HG02840 (cell line): ENCODE data around the gene SLC20A1.
A peak's percentile ranks its signal among the peaks of the same experiment; 100 is the strongest.

ENCODE experiments used
- ATAC-seq: cut with Tn5 transposase; IDR thresholded peaks from one replicate; pipeline ENCODE4 v1.9.1; 2021; ENCODE audit warnings: mild to moderate bottlenecking, moderate library complexity, moderate number of reproducible peaks; ENCODE audit not compliant: unreplicated experiment, low FRiP score

Gene SLC20A1

DNA sequence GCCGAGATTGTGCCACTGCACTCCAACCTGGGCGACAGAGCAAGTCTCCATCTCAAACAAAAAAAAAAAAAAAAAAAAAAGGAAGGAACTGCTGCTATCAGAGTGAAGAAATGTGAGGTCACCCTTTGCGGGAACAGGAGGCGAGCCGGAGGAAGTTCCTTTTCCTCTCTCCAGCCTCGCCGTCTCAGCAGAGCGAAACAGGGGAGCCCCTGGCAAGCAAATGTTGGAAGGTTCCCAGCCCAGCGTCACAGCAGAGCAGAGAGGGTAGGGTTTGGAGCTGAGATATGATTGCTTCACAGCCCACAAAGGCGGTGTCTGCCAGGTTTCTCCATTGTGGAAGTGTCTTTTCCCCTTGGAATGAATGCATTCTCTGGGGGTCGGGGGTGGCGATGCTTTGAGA is 28.5 kb downstream of the SLC20A1 start:
- ATAC-seq, result no peak

DNA sequence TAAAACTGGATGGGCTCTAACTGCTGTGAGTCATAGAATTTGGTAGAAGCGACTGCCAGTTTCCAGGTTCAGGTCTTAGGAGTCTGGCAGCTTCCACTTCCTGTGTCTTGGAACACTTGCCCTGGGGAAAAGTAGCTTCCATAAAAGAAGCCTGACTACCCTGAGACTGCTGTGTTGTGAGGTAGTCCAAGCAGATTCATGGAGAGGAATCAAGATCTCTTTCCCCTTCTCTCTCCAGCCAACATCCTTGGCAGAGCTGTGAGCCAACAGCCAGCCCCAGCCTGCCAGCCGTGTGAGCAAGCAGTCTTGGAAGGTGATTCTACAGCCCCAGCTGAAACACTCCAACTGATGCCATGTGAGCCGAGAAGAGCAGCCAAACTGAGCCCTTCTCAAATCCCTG is 33.7 kb downstream of the SLC20A1 start:
- ATAC-seq, result no peak

DNA sequence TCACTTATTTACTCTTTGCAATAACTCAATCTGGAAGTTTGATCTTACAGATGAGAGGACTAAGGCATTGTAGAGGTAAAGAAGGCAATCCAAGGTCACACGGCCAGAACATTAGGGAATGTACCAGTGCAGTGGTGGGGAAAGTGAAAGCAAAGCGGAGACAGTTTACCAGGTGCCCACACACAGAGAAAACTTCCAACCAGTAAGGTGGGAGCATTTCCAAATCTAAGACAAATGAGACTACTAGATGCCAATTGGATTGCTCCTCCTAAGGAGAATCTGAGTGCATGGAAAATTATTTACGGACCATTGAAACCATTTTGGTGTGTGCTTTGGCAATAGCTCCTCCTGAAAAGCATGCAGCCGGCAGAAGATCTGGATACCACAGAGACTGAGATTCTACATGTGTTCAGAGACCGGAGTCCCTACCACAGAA is 34.9 kb downstream of the SLC20A1 start:
- ATAC-seq, result no peak

DNA sequence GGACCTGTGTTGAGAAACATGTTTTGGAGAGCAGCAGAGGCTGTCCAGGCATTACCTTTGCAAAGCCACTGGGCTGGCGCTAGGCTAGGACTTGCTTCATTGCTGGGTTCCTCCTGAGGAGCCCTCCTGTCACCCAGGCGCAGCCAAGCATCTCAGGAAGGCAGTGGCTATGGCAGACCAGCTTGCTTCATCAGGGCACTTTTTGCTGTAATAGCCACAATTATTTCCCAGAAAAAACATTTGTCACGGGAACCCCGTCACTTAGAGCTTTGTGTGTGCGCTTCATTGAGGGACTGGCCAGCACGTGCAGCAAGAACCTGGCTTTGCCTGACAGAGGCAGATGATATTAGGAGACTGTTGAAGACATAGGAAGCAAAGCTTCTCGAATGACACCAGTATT is 36.4 kb downstream of the SLC20A1 start:
- ATAC-seq, result no peak

DNA sequence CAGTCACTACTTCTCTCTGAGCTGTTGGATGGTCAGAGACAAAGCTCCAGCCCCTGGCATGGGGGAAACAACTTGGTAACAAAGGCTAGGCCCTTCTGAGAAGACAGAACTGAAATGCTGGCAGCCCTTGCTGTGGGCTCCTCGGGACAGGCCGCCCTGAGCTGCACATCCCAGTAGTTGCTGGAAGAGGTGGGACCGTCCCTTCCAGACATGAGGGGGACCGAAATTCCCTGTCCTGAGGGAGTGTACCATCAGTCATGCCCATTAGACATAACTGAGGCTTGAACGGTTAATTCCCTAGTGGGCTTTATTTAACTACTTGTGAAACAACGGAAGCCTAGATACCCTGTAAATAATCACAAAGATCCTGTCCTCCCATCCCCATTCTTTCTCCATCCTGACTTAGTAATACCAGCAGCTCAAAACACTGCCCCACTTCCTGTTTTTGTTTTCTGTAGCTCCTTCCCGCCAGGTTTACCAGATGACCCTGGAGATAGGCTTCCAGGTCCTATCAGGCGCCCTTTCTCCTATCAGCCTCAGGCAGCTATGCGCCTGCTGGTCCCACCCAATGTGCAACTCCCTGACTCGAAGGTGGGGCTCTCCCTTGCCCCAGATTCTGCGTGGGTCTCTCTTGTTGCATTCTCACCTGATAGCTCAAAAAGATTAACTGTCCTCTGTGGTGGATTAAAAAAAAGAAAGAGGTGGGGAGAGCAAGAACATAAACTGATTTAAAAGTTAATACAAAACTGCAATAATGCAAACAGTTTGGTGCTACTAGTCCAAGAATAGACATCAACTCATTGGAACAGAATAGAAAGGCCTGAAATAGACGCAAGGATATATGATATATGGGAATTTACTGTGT is 38.0 kb downstream of the SLC20A1 start:
- ATAC-seq, result no peak

DNA sequence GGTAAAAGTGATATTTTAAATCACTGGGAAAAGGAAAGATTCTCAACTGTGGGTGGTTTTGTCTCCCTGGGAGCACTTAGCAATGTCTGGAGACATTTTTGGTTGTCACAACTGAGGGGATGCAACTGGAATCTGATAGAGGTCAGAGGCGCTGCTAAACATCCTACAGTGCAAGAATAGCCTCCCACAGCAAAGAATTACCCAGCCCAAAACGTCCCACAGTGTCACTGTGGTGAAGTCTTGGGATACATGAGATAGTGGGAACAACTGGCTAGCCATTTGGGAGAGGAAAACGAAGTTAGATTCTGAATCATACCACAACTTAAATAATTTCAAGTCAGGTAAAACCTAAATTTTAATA is 38.7 kb downstream of the SLC20A1 start:
- ATAC-seq, result no peak

DNA sequence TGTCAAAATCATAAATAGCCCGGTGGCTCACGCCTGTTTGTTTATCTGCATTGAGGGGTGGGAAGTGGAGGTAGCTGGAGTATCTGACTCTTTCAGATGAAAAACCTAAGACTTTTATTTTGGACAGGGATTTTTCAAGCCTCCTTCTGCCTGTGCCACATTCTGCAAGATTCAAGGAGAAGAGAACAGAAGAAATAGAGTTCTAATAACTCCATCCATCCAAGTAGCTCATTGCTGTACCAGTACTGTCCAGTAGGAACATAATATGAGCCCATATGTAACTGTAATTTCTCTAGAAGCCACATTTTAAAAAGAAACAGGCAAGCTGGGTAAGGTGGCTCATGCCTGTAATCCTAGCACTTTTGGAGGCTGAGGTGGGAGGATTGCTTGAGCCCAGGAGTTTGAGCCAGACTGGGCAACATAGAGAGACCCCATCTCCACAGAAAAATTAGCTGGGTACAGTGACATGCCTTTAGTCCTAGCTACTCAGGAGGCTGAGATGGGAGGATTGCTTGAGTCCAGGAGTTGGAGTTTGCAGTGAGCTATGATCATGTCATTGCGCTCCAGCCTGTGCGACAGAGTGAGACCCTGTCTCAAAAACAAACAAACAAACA is 39.6 kb downstream of the SLC20A1 start:
- ATAC-seq, result no peak

DNA sequence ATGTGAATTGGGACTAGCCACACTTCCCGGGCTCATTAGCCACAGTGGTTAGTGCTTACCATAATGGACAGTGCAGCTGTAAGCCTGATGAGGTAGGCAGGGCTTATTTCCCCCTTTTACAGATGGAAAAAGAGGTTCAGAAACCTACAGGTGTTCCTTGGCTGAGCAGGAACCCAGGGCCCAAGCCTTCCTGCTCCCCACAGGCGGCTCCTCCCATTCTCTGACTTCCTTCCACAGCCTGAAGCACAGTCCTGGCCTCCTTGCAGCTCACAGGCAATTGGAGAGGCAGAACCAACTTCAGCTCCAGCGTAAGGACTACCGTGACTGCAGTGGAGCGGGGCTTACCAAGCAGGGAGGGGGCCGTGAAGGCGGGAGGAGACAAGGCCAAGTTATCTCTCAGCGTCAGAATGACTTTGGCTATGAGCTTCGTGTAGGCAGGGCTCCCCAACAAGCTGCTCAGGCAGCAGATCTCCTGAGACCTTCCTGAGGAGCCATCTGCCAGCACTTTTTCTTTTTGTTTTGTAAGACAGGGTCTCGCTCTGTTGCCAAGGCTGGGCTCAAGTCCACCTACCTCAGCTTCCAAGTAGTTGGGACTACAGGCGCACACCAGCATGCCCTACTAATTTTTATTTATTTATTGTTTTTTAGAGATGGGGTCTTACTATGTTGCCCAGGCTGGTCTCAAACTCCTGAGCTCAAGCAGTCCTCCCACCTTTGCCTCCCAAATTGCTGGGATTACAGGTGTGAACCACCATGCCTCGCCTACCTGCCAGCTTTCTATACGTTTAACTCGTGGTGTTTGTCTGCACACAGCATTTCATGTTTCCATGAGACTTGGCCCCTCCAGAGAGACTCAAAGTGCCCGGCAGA is 40.8 kb downstream of the SLC20A1 start:
- no peak for ATAC-seq

DNA sequence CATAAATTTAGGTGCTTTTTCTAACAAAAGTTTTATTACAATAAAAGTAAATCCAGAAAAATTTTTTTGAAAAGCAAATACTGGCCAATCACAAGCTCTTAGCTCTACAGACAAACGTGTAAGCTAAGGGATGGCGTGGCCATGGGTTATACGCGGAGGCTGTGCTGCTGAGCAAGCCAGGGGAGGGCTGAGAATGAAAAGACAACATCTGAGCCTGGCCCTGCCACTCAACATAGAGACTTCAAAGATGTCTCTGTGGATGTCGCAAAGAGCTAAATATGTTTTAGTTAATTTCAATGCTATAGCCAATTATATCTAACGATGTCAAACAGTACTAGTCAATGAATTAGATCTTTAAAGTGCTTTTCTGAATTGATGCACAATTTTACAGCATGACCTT is 41.8 kb downstream of the SLC20A1 start:
- no peak for ATAC-seq

DNA sequence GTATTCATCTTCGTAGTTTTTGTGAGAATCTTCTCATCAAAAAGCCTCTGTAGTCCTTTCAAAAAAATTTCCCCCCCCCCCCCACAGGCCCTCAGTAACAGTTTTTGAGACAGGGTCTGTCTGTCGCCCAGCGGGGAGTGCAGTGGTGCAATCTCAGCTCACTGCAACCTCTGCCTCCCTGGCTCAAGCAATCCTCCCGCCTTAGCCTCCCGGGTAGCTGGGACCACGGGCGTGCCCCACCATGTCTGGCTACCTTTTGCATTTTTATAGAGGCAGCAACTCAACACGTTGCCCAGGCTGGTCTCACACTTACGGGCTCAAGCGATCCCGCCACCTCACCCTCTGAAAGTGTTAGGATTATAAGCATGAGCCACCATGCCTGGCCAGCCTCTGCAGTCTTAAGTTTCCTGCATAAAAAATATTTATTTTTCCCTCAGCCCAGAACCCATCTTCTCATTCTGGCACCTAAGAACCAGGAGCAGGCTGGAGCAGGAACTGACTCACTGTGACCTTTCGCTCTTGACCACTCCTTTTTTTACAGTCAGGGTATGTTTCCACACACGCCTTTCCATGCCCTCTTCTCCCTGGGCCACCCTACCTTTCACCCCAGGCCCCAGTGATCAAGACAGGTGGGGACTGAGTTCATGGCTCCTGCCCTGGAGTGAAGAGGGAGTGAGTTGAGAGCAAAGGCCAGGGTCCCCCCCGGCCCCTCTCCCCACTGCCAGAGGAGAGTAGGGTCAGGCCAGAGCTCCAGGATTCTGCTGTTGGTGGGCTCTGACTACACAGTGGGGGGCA is 42.5 kb downstream of the SLC20A1 start:
- no peak for ATAC-seq

DNA sequence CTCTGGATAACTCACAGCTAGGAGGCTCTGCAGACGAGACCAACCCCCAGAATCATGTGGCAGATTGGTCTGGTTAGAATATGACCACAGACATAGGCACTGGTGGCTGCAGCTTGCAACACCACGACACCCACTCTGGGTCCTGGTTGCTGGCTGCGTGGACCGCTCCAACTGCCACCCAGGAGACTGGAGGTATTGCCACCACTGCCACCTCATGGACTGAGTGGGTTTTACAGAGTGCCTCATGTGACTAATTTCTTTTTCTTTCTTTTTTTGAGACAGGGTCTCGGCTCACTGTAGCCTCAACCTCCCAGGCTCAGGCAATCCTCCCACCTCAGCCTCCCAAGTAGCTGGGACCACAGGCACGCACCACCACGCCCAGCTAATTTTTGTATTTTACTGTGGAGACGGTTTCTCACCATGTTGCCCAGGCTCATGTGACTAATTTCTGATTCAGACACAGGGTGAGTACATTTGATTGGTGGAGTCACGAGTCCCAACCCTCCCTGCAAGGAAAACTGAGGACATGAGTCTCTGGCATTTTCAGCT is 45.2 kb downstream of the SLC20A1 start:
- no peak for ATAC-seq

DNA sequence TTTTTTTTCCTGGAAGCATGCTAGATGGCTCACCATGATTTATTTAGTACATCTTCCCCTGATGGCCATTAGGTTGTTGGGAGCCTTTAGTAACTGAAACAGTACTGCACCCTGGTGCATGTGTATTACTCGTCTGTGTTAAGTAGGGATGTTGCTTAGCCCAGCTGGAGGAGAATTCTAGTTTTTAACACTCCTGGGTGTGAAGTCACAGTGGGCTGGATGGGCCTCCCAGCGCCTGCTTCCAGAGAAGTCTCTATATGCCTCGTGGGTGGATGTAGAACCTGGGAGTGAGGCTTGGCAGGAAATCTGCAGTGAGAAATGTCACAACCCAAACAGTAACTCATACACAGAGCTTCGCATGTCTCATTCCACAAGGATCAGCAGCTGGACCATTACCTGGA is 46.1 kb downstream of the SLC20A1 start:
- ATAC-seq, result no peak

DNA sequence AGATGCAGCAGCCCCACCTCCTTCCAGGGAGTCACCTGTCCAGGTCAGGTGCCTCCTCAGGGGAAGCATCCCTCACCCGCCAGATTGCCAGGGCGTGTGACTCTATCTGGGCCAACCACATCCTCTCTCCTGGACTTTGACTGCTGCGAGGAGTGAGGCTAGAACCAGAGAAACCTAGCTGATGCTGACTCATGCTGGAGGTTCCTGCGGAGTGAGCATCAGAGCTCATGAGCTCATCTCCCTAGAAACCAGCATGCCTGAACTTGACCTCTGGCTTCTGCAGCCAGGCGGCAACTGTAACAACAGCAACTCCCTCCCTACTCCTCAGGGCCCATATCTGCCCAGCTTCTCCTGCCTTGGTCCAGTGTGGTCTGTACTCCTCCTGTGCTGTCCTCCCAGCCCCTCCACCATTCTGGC is 46.8 kb downstream of the SLC20A1 start:
- ATAC-seq, result peak; percentile 80

DNA sequence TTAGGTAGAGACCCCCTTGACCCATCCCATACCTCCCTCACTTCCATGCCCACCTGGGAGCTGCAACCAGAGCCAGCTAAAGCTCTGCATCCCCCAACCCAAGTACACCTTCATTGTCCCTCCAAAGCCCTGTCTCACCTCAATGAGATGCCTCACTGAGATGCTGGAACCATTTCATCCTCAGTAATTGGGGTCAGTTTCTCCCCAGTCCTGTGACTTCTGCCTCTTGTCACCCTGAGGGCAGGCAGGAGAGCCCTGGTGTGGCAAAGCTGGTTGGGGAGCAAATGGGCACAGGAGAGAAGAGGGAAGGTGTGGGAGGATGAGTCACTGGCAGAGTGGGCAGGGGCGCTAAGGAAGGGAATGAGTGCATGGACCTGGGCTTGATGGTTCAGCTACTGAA is 47.2 kb downstream of the SLC20A1 start:
- no peak for ATAC-seq

DNA sequence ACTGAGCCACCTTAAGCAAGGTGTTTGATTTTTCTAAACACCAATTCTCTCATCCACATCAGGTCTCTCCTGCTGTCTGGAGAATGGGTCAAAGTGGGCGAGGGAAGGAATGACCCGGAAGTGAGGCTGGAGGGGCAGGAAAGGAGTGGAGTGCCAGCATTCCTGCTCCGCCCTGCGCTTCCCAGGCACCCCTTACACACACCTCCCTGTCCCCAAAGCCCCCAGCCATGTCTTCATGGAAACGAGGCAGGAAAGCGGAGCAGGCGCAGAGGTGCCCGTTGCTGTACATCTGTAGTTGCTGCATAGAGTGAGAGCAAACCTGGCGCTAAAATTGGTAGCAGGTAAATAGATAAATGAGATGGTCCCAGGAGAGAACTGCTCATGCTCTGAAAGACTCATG is 47.9 kb downstream of the SLC20A1 start:
- ATAC-seq, result no peak

DNA sequence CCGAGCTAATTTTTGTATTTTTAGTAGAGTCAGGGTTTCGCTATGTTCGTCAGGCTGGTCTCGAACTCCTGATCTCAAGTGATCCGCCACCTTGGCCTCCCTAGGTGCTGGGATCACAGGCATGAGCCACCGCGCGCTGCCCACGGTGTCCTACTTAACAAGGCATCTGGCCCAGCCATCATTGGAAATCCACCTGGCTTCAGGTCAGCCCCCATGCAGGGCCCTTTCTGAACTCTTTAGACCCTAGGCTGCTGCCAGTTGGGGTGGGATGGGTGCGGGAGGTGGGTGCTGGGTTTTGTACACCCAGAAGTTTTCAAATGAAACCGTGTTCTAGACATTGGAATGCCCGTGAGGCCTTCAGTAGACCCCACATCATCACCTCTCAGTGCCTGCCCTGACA is 48.4 kb downstream of the SLC20A1 start:
- no peak for ATAC-seq

DNA sequence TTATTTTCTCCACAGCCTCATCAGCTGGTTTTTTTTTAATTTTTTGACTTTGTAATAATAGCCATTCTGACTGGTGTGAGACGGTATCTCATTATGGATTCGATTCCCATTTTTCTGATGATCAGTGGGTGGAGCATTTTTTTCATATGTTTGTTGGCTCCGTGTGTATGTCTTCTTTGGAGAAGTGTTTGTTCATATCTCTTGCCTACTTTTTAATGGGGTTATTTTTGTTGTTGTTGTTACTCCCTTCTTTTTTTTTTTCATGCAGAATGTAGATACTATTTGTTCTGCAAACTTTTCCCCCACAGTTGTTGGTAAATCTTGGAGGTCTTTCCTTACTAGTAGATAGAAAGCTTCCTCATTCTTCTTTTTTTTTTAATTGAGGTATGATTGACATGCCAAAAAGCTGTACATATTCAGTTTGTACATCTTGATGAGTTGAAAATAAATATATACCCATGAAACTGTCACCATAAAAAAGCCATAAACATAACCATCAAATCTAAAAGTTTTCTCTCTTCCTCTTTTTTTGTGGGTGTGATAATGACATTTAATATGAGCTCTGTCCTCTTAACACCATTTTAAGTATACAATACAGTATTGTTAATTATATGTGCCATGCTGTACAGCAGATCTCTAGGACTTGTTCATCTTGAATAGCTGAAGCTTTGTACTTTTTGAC is 53.2 kb downstream of the SLC20A1 start:
- ATAC-seq, result no peak

DNA sequence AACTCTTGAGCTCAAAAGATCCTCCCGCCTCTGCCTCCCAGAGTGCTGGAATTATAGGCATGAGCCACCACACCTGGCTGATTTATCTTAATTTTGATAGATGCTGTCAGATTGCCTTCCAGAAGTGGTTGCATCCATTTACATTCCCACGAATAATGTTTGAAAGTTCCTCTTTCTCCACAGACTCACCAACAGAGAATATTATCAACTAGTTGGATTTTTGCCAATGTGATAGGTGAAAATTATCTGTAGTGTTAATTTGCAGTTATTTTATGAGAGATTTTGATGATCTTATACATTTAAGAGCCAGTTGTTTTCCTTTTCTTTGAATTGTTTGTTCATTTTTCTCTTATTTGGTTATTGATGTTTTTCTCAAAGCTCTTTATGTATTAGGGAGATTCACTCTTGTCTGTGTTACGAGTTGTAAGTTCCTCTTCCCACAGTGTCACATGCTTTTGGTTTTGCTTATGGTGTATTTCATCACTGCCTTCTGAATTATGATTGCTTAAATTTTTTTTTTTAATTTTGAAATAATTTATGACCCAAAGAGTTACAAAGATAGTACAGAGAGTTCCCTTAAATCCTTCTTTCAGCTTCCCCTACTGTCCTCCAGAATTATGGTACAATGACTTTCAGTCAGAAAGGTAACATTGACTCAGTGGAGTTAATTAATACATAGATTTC is 54.4 kb downstream of the SLC20A1 start:
- no peak for ATAC-seq

DNA sequence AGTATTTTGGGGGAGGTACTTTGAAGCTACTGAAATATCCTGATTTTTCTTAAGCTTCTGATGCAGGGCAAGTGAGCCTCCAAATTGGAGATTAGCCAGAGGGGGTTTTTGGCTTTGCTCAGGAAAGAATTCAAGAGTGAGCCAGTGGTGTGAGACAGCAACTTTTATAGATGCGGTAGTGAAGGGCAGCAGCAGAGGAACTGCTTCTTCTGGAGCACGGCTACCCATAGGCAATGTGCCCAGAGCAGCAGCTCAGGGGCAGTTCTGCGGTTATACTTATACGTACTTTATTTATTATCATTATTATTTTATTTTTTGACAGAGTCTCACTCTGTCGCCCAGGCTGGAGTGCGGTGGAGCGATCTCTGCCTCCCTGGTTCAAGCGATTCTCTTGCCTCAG is 55.3 kb downstream of the SLC20A1 start:
- no peak for ATAC-seq
